ENCODE results near the gene CKS2.
"Not testable (repeated sequence)": the region's sequence is repeated elsewhere in the genome, so short reads cannot be mapped to it uniquely, and the experiment has no call there.

CKS2 gene

GRCh38 chr9:89311346-89312221 is 589 bp downstream of the CKS2 start:
- no peak for DNase-seq

GRCh38 chr9:89312222-89312571 is 1.2 kb downstream of the CKS2 start:
- no peak for DNase-seq

GRCh38 chr9:89313842-89314241 is 2.8 kb downstream of the CKS2 start:
- DNase-seq = no peak

- DNase-seq = no peak
Measured at GRCh38 chr9:89314955-89315354, 4.0 kb downstream of the CKS2 start.

GRCh38 chr9:89315482-89315881 is 4.5 kb downstream of the CKS2 start:
- no peak for DNase-seq

- no peak for DNase-seq
Measured at GRCh38 chr9:89317282-89317681, 6.3 kb downstream of the CKS2 start.

- DNase-seq = peak; percentile 92 to 96
Measured at GRCh38 chr9:89318123-89319014, 7.4 kb downstream of the CKS2 start, which contains the start of gene SECISBP2. TSS of gene SECISBP2 (plus strand) at chr9:89318500. CDS start at chr9:89318577, 77 bp downstream.

GRCh38 chr9:89319015-89319905 is 8.3 kb downstream of the CKS2 start:
- no peak for DNase-seq

- no peak for DNase-seq
Measured at GRCh38 chr9:89323390-89323789, 12.4 kb downstream of the CKS2 start.

GRCh38 chr9:89325733-89326132 is 14.7 kb downstream of the CKS2 start:
- no peak for DNase-seq

GRCh38 chr9:89328064-89328463 is 17.1 kb downstream of the CKS2 start:
- DNase-seq = no peak

- no peak for DNase-seq
Measured at GRCh38 chr9:89329917-89330316, 18.9 kb downstream of the CKS2 start.

- no peak for DNase-seq
Measured at GRCh38 chr9:89330513-89330912, 19.5 kb downstream of the CKS2 start.

GRCh38 chr9:89339807-89340206 is 28.8 kb downstream of the CKS2 start:
- no peak for DNase-seq

- DNase-seq = no peak
Measured at GRCh38 chr9:89340332-89340731, 29.3 kb downstream of the CKS2 start.

GRCh38 chr9:89342213-89342612 is 31.2 kb downstream of the CKS2 start:
- DNase-seq = no peak

GRCh38 chr9:89342948-89343347 is 32.0 kb downstream of the CKS2 start:
- DNase-seq = no peak

GRCh38 chr9:89343812-89344211 is 32.8 kb downstream of the CKS2 start:
- not testable (repeated sequence) for DNase-seq

- no peak for DNase-seq
Measured at GRCh38 chr9:89345476-89345875, 34.5 kb downstream of the CKS2 start.

GRCh38 chr9:89346696-89347095 is 35.7 kb downstream of the CKS2 start:
- DNase-seq = no peak

GRCh38 chr9:89347651-89348050 is 36.7 kb downstream of the CKS2 start:
- DNase-seq = no peak

GRCh38 chr9:89349607-89350006 is 38.6 kb downstream of the CKS2 start:
- DNase-seq = no peak

All from hippocampal formation (tissue), 2 donors.